HEK293 (cell line): Measurements from ENCODE around the gene RPL29.

Experiments used
- CTCF ChIA-PET: fragments of 350-600 bp; formaldehyde crosslinking; extraction: SDS; loops from one replicate; lab custom pipeline; 2021; ENCODE audit warnings: antibody characterized with exemption; lab: Yijun Ruan, JAX
- POLR2A ChIA-PET: fragments of 300-600 bp; formaldehyde crosslinking; extraction: SDS; loops from one replicate; lab custom pipeline; 2020; ENCODE audit warnings: antibody characterized with exemption, inconsistent platforms; lab: Yijun Ruan, JAX
- H3K27ac ChIP-seq: fragments of 200-500 bp; sonication (Bioruptor generic); 2 replicates; pipeline ENCODE4 v1.5.1; 2014; ENCODE audit warnings: low read depth, low read length, control low read depth, inconsistent platforms; ENCODE audit errors: extremely low read depth
- H3K36me3 ChIP-seq, 2 experiments: fragments of 200-500 bp in 1 of 2; sonication (Bioruptor generic) in 1 of 2; 1 replicate in 1 of 2; 2 replicates in 1 of 2; pipeline ENCODE4 v1.5.1; 2014 to 2017; ENCODE audit warnings: inconsistent platforms in 2 of 2, low read length in 2 of 2; ENCODE audit not compliant: control insufficient read depth in 2 of 2, insufficient read depth in 1 of 2
- H3K4me1 ChIP-seq: fragments of 200-500 bp; sonication (Bioruptor generic); 2 replicates; pipeline ENCODE4 v1.5.1; 2014; ENCODE audit warnings: mild to moderate bottlenecking, low read length, inconsistent platforms; ENCODE audit not compliant: control insufficient read depth, insufficient read depth
- H3K4me3 ChIP-seq: 2 replicates; pipeline ENCODE4 v1.5.1; 2011; ENCODE audit warnings: low read depth, mild to moderate bottlenecking, control low read depth, low read length, moderate library complexity
- H3K9me3 ChIP-seq: fragments of 200-500 bp; sonication (Bioruptor generic); 2 replicates; pipeline ENCODE4 v1.5.1; 2014; ENCODE audit warnings: low read depth, low read length, inconsistent platforms; ENCODE audit not compliant: control insufficient read depth, insufficient read depth
- BCL6B ChIP-seq: fragments of 450-650 bp; formaldehyde crosslinking; IDR thresholded peaks from 2 replicates; pipeline ENCODE4 v1.5.1; 2017; ENCODE audit warnings: missing biosample characterization, missing genetic modification characterization
- EGR2 ChIP-seq: fragments of 450-650 bp; formaldehyde crosslinking; IDR thresholded peaks from 2 replicates; pipeline ENCODE4 v1.5.1; 2016; ENCODE audit warnings: low read depth, missing biosample characterization, missing genetic modification characterization
- GLIS2 ChIP-seq: fragments of 450-650 bp; formaldehyde crosslinking; IDR thresholded peaks from 2 replicates; pipeline ENCODE4 v1.5.1; 2016; ENCODE audit warnings: missing biosample characterization, missing genetic modification characterization
- HIC1 ChIP-seq: fragments of 450-650 bp; formaldehyde crosslinking; IDR thresholded peaks from 2 replicates; pipeline ENCODE4 v1.5.1; 2016; ENCODE audit warnings: missing biosample characterization, missing genetic modification characterization
- KLF16 ChIP-seq: fragments of 450-650 bp; formaldehyde crosslinking; IDR thresholded peaks from 2 replicates; pipeline ENCODE4 v1.5.1; 2017; ENCODE audit warnings: missing biosample characterization, missing genetic modification characterization
- PRDM1 ChIP-seq: fragments of 450-650 bp; formaldehyde crosslinking; IDR thresholded peaks from 2 replicates; pipeline ENCODE4; 2016; ENCODE audit warnings: missing biosample characterization, missing genetic modification characterization
- PRDM10 ChIP-seq: fragments of 450-650 bp; formaldehyde crosslinking; IDR thresholded peaks from 2 replicates; pipeline ENCODE4 v1.5.1; 2016; ENCODE audit warnings: missing biosample characterization, missing genetic modification characterization
- SCRT1 ChIP-seq: fragments of 450-650 bp; formaldehyde crosslinking; IDR thresholded peaks from 2 replicates; pipeline ENCODE4 v1.5.1; 2016; ENCODE audit warnings: missing biosample characterization, missing genetic modification characterization, borderline replicate concordance
- ZBTB17 ChIP-seq: fragments of 450-650 bp; formaldehyde crosslinking; IDR thresholded peaks from 2 replicates; pipeline ENCODE4 v1.5.1; 2016; ENCODE audit warnings: missing biosample characterization, missing genetic modification characterization
- ZBTB8A ChIP-seq: fragments of 450-650 bp; formaldehyde crosslinking; IDR thresholded peaks from 2 replicates; pipeline ENCODE4 v1.5.1; 2016; ENCODE audit warnings: missing biosample characterization, missing genetic modification characterization
- ZFHX2 ChIP-seq: fragments of 450-650 bp; formaldehyde crosslinking; conservative IDR thresholded peaks from 2 replicates; pipeline ENCODE4 v1.5.1; 2016; ENCODE audit warnings: missing biosample characterization, missing genetic modification characterization
- ZFP69B ChIP-seq: fragments of 450-650 bp; formaldehyde crosslinking; IDR thresholded peaks from 2 replicates; pipeline ENCODE4 v1.5.1; 2016; ENCODE audit warnings: missing biosample characterization, missing genetic modification characterization
- ZNF2 ChIP-seq: fragments of 450-650 bp; formaldehyde crosslinking; IDR thresholded peaks from 2 replicates; pipeline ENCODE4 v1.5.1; 2016; ENCODE audit warnings: missing biosample characterization, missing genetic modification characterization
- ZNF266 ChIP-seq: fragments of 450-650 bp; formaldehyde crosslinking; IDR thresholded peaks from 2 replicates; pipeline ENCODE4 v1.5.1; 2016; ENCODE audit warnings: missing biosample characterization, missing genetic modification characterization, low read depth
- ZNF350 ChIP-seq: fragments of 450-650 bp; formaldehyde crosslinking; IDR thresholded peaks from 2 replicates; pipeline ENCODE4 v1.5.0; 2017; ENCODE audit warnings: missing biosample characterization, mild to moderate bottlenecking, missing genetic modification characterization
- ZNF366 ChIP-seq: fragments of 450-650 bp; formaldehyde crosslinking; conservative IDR thresholded peaks from 2 replicates; pipeline ENCODE4 v1.5.1; 2016; ENCODE audit warnings: missing biosample characterization, missing genetic modification characterization
- ZNF501 ChIP-seq: fragments of 450-650 bp; formaldehyde crosslinking; IDR thresholded peaks from 2 replicates; pipeline ENCODE4 v1.5.1; 2016; ENCODE audit warnings: missing biosample characterization, missing genetic modification characterization
- ZNF510 ChIP-seq: fragments of 450-650 bp; formaldehyde crosslinking; IDR thresholded peaks from 2 replicates; pipeline ENCODE4 v1.5.1; 2018; ENCODE audit warnings: mild to moderate bottlenecking, missing genetic modification characterization, missing biosample characterization; ENCODE audit not compliant: insufficient replicate concordance
- ZNF558 ChIP-seq: fragments of 450-650 bp; formaldehyde crosslinking; IDR thresholded peaks from 2 replicates; pipeline ENCODE4 v1.5.1; 2016; ENCODE audit warnings: missing biosample characterization, missing genetic modification characterization
- ZNF560 ChIP-seq: fragments of 450-650 bp; formaldehyde crosslinking; IDR thresholded peaks from 2 replicates; pipeline ENCODE4 v1.5.1; 2017; ENCODE audit warnings: missing biosample characterization, missing genetic modification characterization, borderline replicate concordance
- ZNF561 ChIP-seq: fragments of 450-650 bp; IDR thresholded peaks from 2 replicates; pipeline ENCODE4 v1.5.1; 2018; ENCODE audit warnings: missing biosample characterization, missing genetic modification characterization, borderline replicate concordance
- ZNF600 ChIP-seq: fragments of 450-650 bp; formaldehyde crosslinking; IDR thresholded peaks from 2 replicates; pipeline ENCODE4 v1.5.1; 2016; ENCODE audit warnings: missing biosample characterization, missing genetic modification characterization
- ZNF785 ChIP-seq: fragments of 450-650 bp; formaldehyde crosslinking; IDR thresholded peaks from 2 replicates; pipeline ENCODE4 v1.5.1; 2016; ENCODE audit warnings: missing biosample characterization, missing genetic modification characterization
- ZNF830 ChIP-seq: fragments of 450-650 bp; IDR thresholded peaks from 2 replicates; pipeline ENCODE4 v1.5.0; 2018; ENCODE audit warnings: missing biosample characterization, missing genetic modification characterization, low read depth, mild to moderate bottlenecking, moderate library complexity

RPL29 gene

GRCh38 chr3:51969841-51970240 is 25.9 kb downstream of the RPL29 start:
- Histone ChIP-seq H3K36me3 (peaks cover 0 to 7% of the 10 kb centered on the region in 2 experiments; a peak in 1 of 3 replicates), H3K27ac (no peak overlapping the region), H3K4me3 (no peak overlapping the region), H3K4me1 (0 out of 2 replicates have a peak, but pooled peaks cover 2% of the 10 kb centered on the region), H3K9me3 (no peaks in the 10 kb centered on the region)
- ChIA-PET POLR2A (interaction anchor here (0.6 to 1.6 kb wide), 3 partner anchors 10 to 17 kb away, joined by 3 to 6 read pairs (median 5); no protein-coding TSS in a partner anchor), CTCF (interaction anchor here (1.2 to 1.4 kb wide), 2 partner anchors 27 to 28 kb away, joined by 4 to 9 read pairs; partner anchors contain the start of gene RRP9)
- TF ChIP-seq HIC1 (tag by site-specific recombination): 0 out of 2 replicates have a peak, but pooled peaks have one; percentile 38
- TF ChIP-seq ZBTB8A: no peak

GRCh38 chr3:51968883-51969678 is 26.6 kb downstream of the RPL29 start:
- ChIA-PET POLR2A (interaction anchor here (1.6 to 1.8 kb wide), 2 partner anchors 13 to 14 kb away, joined by 5 to 8 read pairs; partner anchors contain the start of gene ACY1), CTCF (interaction anchor here (0.7 to 1.4 kb wide), 2 partner anchors 28 to 208 kb away, joined by 3 to 9 read pairs; partner anchors contain the start of gene RRP9)
- Histone ChIP-seq H3K36me3 (peaks cover 0 to 7% of the 10 kb centered on the region in 2 experiments; a peak in 1 of 3 replicates), H3K9me3 (no peaks in the 10 kb centered on the region), H3K27ac (no peak overlapping the region), H3K4me3 (no peak overlapping the region), H3K4me1 (0 out of 2 replicates have a peak, but pooled peaks cover 2% of the 10 kb centered on the region)
- TF ChIP-seq ZNF510 (tag by site-specific recombination) (no peak), ZNF266 (tag by site-specific recombination) (no peak), ZNF560 (no peak), ZNF785 (tag by site-specific recombination) (no peak), ZNF830 (tag by site-specific recombination) (no peak), EGR2 (tag by site-specific recombination) (peak; percentile 90), PRDM10 (no peak), ZNF366 (tag by site-specific recombination) (no peak; the same call in 1 of the 2 replicates), ZNF600 (peak; percentile 82), SCRT1 (tag by site-specific recombination) (peak; percentile 89), GLIS2 (tag by site-specific recombination) (0 out of 2 replicates have a peak, but pooled peaks have one; percentile 15), HIC1 (tag by site-specific recombination) (0 out of 2 replicates have a peak, but pooled peaks have one; percentile 27), ZBTB17 (tag by site-specific recombination) (peak; percentile 20), ZFHX2 (peak; percentile 91), KLF16 (tag by site-specific recombination) (no peak), ZNF501 (tag by site-specific recombination) (no peak), ZNF350 (tag by site-specific recombination) (no peak), ZNF558 (tag by site-specific recombination) (no peak), ZNF561 (tag by site-specific recombination) (no peak), ZFP69B (no peak), ZNF2 (no peak), PRDM1 (peak; percentile 84), BCL6B (tag by site-specific recombination) (no peak)
